HepG2 (cell line): ENCODE measurements around the gene P4HA1. TPM values are rescaled to one million over a fixed set of nuclear protein-coding genes. Genes with fewer than 3 reads are reported as not detected.

ENCODE experiments used
- ATAC-seq: fragments of 200-7000 bp; cut with Tn5 transposase; 3 replicates; pipeline ENCODE4 v1.9.1; 2020; ENCODE audit warnings: mild to moderate bottlenecking, moderate library complexity
- BruUV-seq: library from RNA; stranded (reverse); fragments of 400-500 nt; replicated peaks from 2 replicates; lab custom pipeline; 2021; lab: Mats Ljungman, UMichigan
- CTCF ChIA-PET: fragments of 300-600 bp; formaldehyde crosslinking; extraction: SDS; loops from one replicate; lab custom pipeline; 2021; ENCODE audit warnings: low total read pairs, inconsistent platforms, low intra/inter-chr PET ratio; lab: Yijun Ruan, JAX
- POLR2A ChIA-PET: fragments of 350-600 bp; sonication (Branson Sonifier 250); formaldehyde crosslinking; loops from one replicate; lab custom pipeline; 2020; ENCODE audit warnings: antibody characterized with exemption, inconsistent platforms; lab: Yijun Ruan, JAX
- DNase-seq: peaks from one replicate; pipeline ENCODE4 v3.0.0-alpha.2; 2015; ENCODE audit warnings: low spot score
- FAIRE-seq: peaks from 3 replicates; lab custom pipeline; 2011; peaks lifted over from hg19 to GRCh38; lab: Jason Lieb, UNC
- H2AFZ ChIP-seq: one replicate; pipeline ENCODE4 v1.6.1; 2011; ENCODE audit warnings: low read length, inconsistent platforms
- H3K27ac ChIP-seq: fragments of 300-600 bp; 3 replicates; pipeline ENCODE4 v1.8.0; 2011; ENCODE audit warnings: mixed run types, mild to moderate bottlenecking, mixed read lengths, low read length, inconsistent platforms; ENCODE audit not compliant: insufficient read depth; ENCODE audit errors: extremely low read length
- H3K27me3 ChIP-seq, 2 experiments: fragments of 200-600 bp in 1 of 2; 2 replicates in 1 of 2; 3 replicates in 1 of 2; pipeline versions ENCODE4 v1.6.0 to v1.8.0; 2011; ENCODE audit warnings: low read length in 2 of 2, mild to moderate bottlenecking in 2 of 2, moderate library complexity in 2 of 2, inconsistent platforms in 1 of 2; ENCODE audit not compliant: insufficient read depth in 2 of 2, control insufficient read depth in 1 of 2
- H3K36me3 ChIP-seq, 2 experiments: fragments of 200-600 bp in 1 of 2; replicated peaks in 1 of 2; 2 replicates in 1 of 2; 3 replicates in 1 of 2; pipeline versions ENCODE4 v1.5.1 to v1.8.0; 2011; ENCODE audit warnings: low read length in 2 of 2, inconsistent platforms in 1 of 2; ENCODE audit not compliant: insufficient read depth in 2 of 2, control insufficient read depth in 1 of 2
- H3K4me1 ChIP-seq: 2 replicates; pipeline ENCODE4 v1.5.1; 2012; ENCODE audit warnings: low read length, inconsistent platforms; ENCODE audit not compliant: insufficient read depth
- H3K4me2 ChIP-seq: 2 replicates; pipeline ENCODE4 v1.6.0; 2011; ENCODE audit warnings: low read depth, low read length, inconsistent platforms
- H3K4me3 ChIP-seq, 3 experiments: fragments of 200-600 bp in 1 of 3; sonication (generic), shearing (Covaris generic) in 1 of 3; replicated peaks in 1 of 3; 2 replicates each; pipeline ENCODE4 v1.5.1; 2011 to 2016; ENCODE audit warnings: low read length in 3 of 3, inconsistent platforms in 2 of 3, low read depth in 2 of 3, mild to moderate bottlenecking in 2 of 3, control low read depth in 1 of 3, mixed read lengths in 1 of 3; ENCODE audit not compliant: insufficient read depth in 1 of 3
- H3K79me2 ChIP-seq: one replicate; pipeline ENCODE4 v1.6.1; 2011; ENCODE audit warnings: low read length, inconsistent platforms; ENCODE audit not compliant: insufficient read depth
- H3K9ac ChIP-seq: 2 replicates; pipeline ENCODE4 v1.6.0; 2011; ENCODE audit warnings: mild to moderate bottlenecking, low read depth, low read length, inconsistent platforms; ENCODE audit not compliant: insufficient read depth
- H3K9me3 ChIP-seq: 2 replicates; pipeline ENCODE4 v1.5.1; 2012; ENCODE audit warnings: mild to moderate bottlenecking, low read length
- H4K20me1 ChIP-seq: 2 replicates; pipeline ENCODE4 v1.6.0; 2011; ENCODE audit warnings: inconsistent platforms, mild to moderate bottlenecking, low read length, moderate library complexity; ENCODE audit not compliant: insufficient read depth
- AGO1 ChIP-seq: fragments of 200-400 bp; formaldehyde crosslinking; IDR thresholded peaks from 2 replicates; pipeline ENCODE4 v1.6.1; 2017; ENCODE audit warnings: mild to moderate bottlenecking, low read depth, low read length, moderate library complexity; ENCODE audit not compliant: poor library complexity, severe bottlenecking
- DBP ChIP-seq: sonication (generic); formaldehyde crosslinking; IDR thresholded peaks from 2 replicates; pipeline ENCODE4 v1.4.0; 2020; ENCODE audit warnings: missing genetic modification reagents; ENCODE audit errors: not compliant biosample characterization
- GLI4 ChIP-seq: sonication (generic); formaldehyde crosslinking; IDR thresholded peaks from 2 replicates; pipeline ENCODE4 v1.5.1; 2020; ENCODE audit warnings: missing genetic modification reagents, mild to moderate bottlenecking, moderate library complexity, borderline replicate concordance
- GPN1 ChIP-seq: sonication (generic); formaldehyde crosslinking; IDR thresholded peaks from 2 replicates; pipeline ENCODE4 v1.5.1; 2020; ENCODE audit warnings: missing genetic modification reagents, borderline replicate concordance
- HMGXB3 ChIP-seq: sonication (generic); formaldehyde crosslinking; IDR thresholded peaks from 2 replicates; pipeline ENCODE4 v1.4.0; 2020; ENCODE audit warnings: missing genetic modification reagents, borderline replicate concordance
- JUN ChIP-seq: sonication (generic); formaldehyde crosslinking; IDR thresholded peaks from 2 replicates; pipeline ENCODE4 v1.4.0; 2020; ENCODE audit warnings: mild to moderate bottlenecking, missing genetic modification reagents
- ONECUT2 ChIP-seq: sonication (generic); formaldehyde crosslinking; IDR thresholded peaks from 2 replicates; pipeline ENCODE4 v1.4.0; 2020; ENCODE audit warnings: missing genetic modification reagents
- POLR2A ChIP-seq, 2 experiments: IDR thresholded peaks; 2 replicates each; pipeline ENCODE4 v1.6.1; 2011; ENCODE audit warnings: low read depth in 2 of 2, low read length in 2 of 2, mild to moderate bottlenecking in 1 of 2, moderate library complexity in 1 of 2; ENCODE audit not compliant: insufficient read depth in 1 of 2
- RAD21 ChIP-seq: fragments of 450-650 bp; formaldehyde crosslinking; IDR thresholded peaks from 2 replicates; pipeline ENCODE4 v1.5.0; 2020; ENCODE audit warnings: mild to moderate bottlenecking
- TMF1 ChIP-seq: sonication (generic); formaldehyde crosslinking; IDR thresholded peaks from 2 replicates; pipeline ENCODE4 v1.8.1; 2022; ENCODE audit warnings: low read depth, missing genetic modification reagents
- ZNF326 ChIP-seq: sonication (generic); formaldehyde crosslinking; IDR thresholded peaks from 2 replicates; pipeline ENCODE4 v1.4.0; 2020; ENCODE audit warnings: missing genetic modification reagents, borderline replicate concordance
- ZNF335 ChIP-seq: sonication (generic); formaldehyde crosslinking; IDR thresholded peaks from 2 replicates; pipeline ENCODE4 v1.4.0; 2020; ENCODE audit warnings: missing genetic modification reagents
- ZNF549 ChIP-seq: sonication (generic); formaldehyde crosslinking; IDR thresholded peaks from 2 replicates; pipeline ENCODE4 v1.5.0; 2020; ENCODE audit warnings: missing genetic modification reagents
- ZNF678 ChIP-seq: sonication (generic); formaldehyde crosslinking; IDR thresholded peaks from 2 replicates; pipeline ENCODE4 v1.4.0; 2020; ENCODE audit warnings: mild to moderate bottlenecking, missing genetic modification reagents
- ZNF781 ChIP-seq: sonication (generic); formaldehyde crosslinking; IDR thresholded peaks from 2 replicates; pipeline ENCODE4 v1.5.1; 2020; ENCODE audit warnings: borderline replicate concordance, mild to moderate bottlenecking, missing genetic modification reagents; ENCODE audit errors: not compliant biosample characterization
- ZSCAN9 ChIP-seq: IDR thresholded peaks from 2 replicates; pipeline ENCODE4 v1.6.1; 2016; ENCODE audit warnings: borderline replicate concordance
- WGBS: methylation state at CpG from one replicate; pipeline ENCODE4 v1.1.6; 2017; ENCODE audit warnings: low lambda C conversion rate; 5-methylcytosine and 5-hydroxymethylcytosine counted together
- in situ Hi-C: cut with HindIII; loops from 2 replicates; pipeline ENCODE4 v1.10.0; 2017; ENCODE audit warnings: low pct_unique_long_range_greater_than_20kb; ENCODE audit not compliant: extremely low pct_ligation_motif_present
- intact Hi-C: fragments of 100-400 bp; cut with micrococcal nuclease; formaldehyde crosslinking; loops from one replicate; pipeline ENCODE4 v1.10.0; 2022; ENCODE audit not compliant: unreplicated experiment
- polyA plus RNA-seq, 8 experiments: library from polyadenylated mRNA; depleted of rRNA in 3 of 8; stranded (reverse) in 7 of 8; unstranded in 1 of 8; fragments of >200 nt; fragmentation: Illumina TruSeq in 4 of 8; extraction: Trizol in 4 of 8; gene quantifications; 2 replicates each; pipeline versions ENCODE4 v1.2.1 to v1.2.3, GENCODE V29; 2011 to 2016; ENCODE audit warnings: low read depth in 4 of 8, missing spikeins in 1 of 8, mixed read lengths in 1 of 8; ENCODE audit not compliant: insufficient read depth in 1 of 8
- total RNA-seq, 5 experiments: library from RNA; depleted of rRNA; stranded (reverse); fragments of >200 nt; fragmentation: Illumina TruSeq; extraction: Trizol; gene quantifications; 2 replicates each; pipeline ENCODE4 v1.2.3, GENCODE V29; 2016; ENCODE audit warnings: low read depth in 1 of 5

The P4HA1 gene
- total and polyA plus RNA-seq, 2 of the 13 experiments (the other 11 are each of a cell fraction or from before 2014, with no cell fraction given) = 63.1 to 196 TPM

- no peak for FAIRE-seq
- 95% methylated on average over 1 of the region's 1 CpG for WGBS
- peaks cover 41% of the 10 kb centered on the region for H3K4me1 ChIP-seq
- H2AFZ ChIP-seq = no peak overlapping the region
- in situ Hi-C loops = no loop called here
- no peak overlapping the region for H3K9ac ChIP-seq
- DNase-seq = no peak
- H3K27ac ChIP-seq = no peak overlapping the region
- H3K4me2 ChIP-seq = no peak overlapping the region
- H3K79me2 ChIP-seq = peaks cover 29% of the 10 kb centered on the region
- intact Hi-C loops = no loop called here
- ATAC-seq = no peak
- H3K27me3 ChIP-seq = no peaks in the 10 kb centered on the region
- no TSS peak for BruUV-seq
- CTCF ChIA-PET = no interaction called here
- H3K9me3 ChIP-seq = no peaks in the 10 kb centered on the region
- peaks cover 48% of the 10 kb centered on the region for H4K20me1 ChIP-seq
- no peak overlapping the region for H3K4me3 ChIP-seq
- H3K36me3 ChIP-seq = peaks cover 25 to 58% of the 10 kb centered on the region in 2 experiments
- POLR2A ChIA-PET = no interaction called here
- TF ChIP-seq ZSCAN9 (no peak), TMF1 (CRISPR knock-in tag) (no peak), ZNF335 (CRISPR knock-in tag) (no peak), GPN1 (CRISPR knock-in tag) (no peak), GLI4 (CRISPR knock-in tag) (no peak), POLR2A (IDR thresholded peaks at IDR 0.05; ENCODE audit: insufficient read depth in 1 of 2, low read depth in 2 of 2, low read length in 2 of 2) (no peak), ZNF326 (CRISPR knock-in tag) (no peak), AGO1 (no peak), RAD21 (no peak), ZNF781 (CRISPR knock-in tag) (no peak), JUN (CRISPR knock-in tag) (no peak)
- TF ChIP-seq, all 625 proteins: peak for 0
Observed at GRCh38 chr10:73019100-73019499, 77.6 kb downstream of the P4HA1 start.

GRCh38 chr10:73018632-73019031, 78.0 kb downstream of the P4HA1 start:
- no CpG with 5 or more reads among the region's 1 CpG for WGBS
- no peak overlapping the region for H3K9ac ChIP-seq
- CTCF ChIA-PET = no interaction called here
- TF ChIP-seq ZNF678 (CRISPR knock-in tag) = no peak
- no peak for TF ChIP-seq HMGXB3
- TF ChIP-seq ONECUT2 (CRISPR knock-in tag) = no peak
- no peak for TF ChIP-seq ZNF549 (CRISPR knock-in tag)
- no peak for TF ChIP-seq DBP (CRISPR knock-in tag)
- TF ChIP-seq, all 625 proteins: peak for 0
- DNase-seq (no peak), ATAC-seq (peak; percentile 54), FAIRE-seq (no peak)
- Histone ChIP-seq H3K27me3 (no peaks in the 10 kb centered on the region), H2AFZ (no peak overlapping the region), H4K20me1 (peaks cover 44% of the 10 kb centered on the region), H3K4me1 (peaks cover 36% of the 10 kb centered on the region), H3K9me3 (no peaks in the 10 kb centered on the region), H3K79me2 (peaks cover 25% of the 10 kb centered on the region), H3K36me3 (peaks cover 25 to 61% of the 10 kb centered on the region in 2 experiments), H3K4me2 (no peak overlapping the region), H3K27ac (no peak overlapping the region), H3K4me3 (no peak overlapping the region)
- intact Hi-C loops (no loop called here), in situ Hi-C loops (no loop called here)
- BruUV-seq = no TSS peak
- POLR2A ChIA-PET = no interaction called here
